ENCODE measurements around the gene CD82. TPM values are rescaled to one million over a fixed set of nuclear protein-coding genes. Genes with fewer than 3 reads are reported as not detected.
A peak's percentile ranks its signal among the peaks of the same experiment; 100 is the strongest.

Gene CD82
- total and polyA plus RNA-seq, 2 donors from 2014 or later = 59.3 to 94.4 TPM

GRCh38 chr11:44611088-44611487 lies 45.6 kb downstream of the CD82 start:
- no peak for TF ChIP-seq CTCF (IDR thresholded peaks at IDR 0.05; ENCODE audit: borderline replicate concordance, extremely low read depth, insufficient read depth)
- no peaks in the 10 kb centered on the region for H3K9me3 ChIP-seq (ENCODE audit: control insufficient read depth in 2 of 3, insufficient read depth in 1 of 3, low read length in 3 of 3)
- intact Hi-C loops (cut with DNase I) = no loop called here
- no peak overlapping the region for H3K4me3 ChIP-seq (ENCODE audit: low read length in 3 of 3)
- DNase-seq (no peak), FAIRE-seq (no peak)
- H3K9ac ChIP-seq (ENCODE audit: low read length in 3 of 3) = no peak overlapping the region
- no peaks in the 10 kb centered on the region for H3K27me3 ChIP-seq (ENCODE audit: control insufficient read depth, insufficient read depth, low read length)
- H3K27ac ChIP-seq (ENCODE audit: low read depth in 2 of 2, low read length in 2 of 2) = no peak overlapping the region
- no peaks in the 10 kb centered on the region for H3K36me3 ChIP-seq (ENCODE audit: control insufficient read depth in 2 of 3, insufficient read depth in 3 of 3, low read length in 3 of 3)
- H3K4me1 ChIP-seq (ENCODE audit: control insufficient read depth in 2 of 3, insufficient read depth in 2 of 3, low read depth in 1 of 3, low read length in 3 of 3) = no peaks in the 10 kb centered on the region

GRCh38 chr11:44611687-44612434 lies 46.4 kb downstream of the CD82 start:
- no peaks in the 10 kb centered on the region for H3K36me3 ChIP-seq (ENCODE audit: control insufficient read depth in 2 of 3, insufficient read depth in 3 of 3, low read length in 3 of 3)
- no peak for TF ChIP-seq CTCF (IDR thresholded peaks at IDR 0.05; ENCODE audit: borderline replicate concordance, extremely low read depth, insufficient read depth)
- no peaks in the 10 kb centered on the region for H3K27me3 ChIP-seq (ENCODE audit: control insufficient read depth, insufficient read depth, low read length)
- no peaks in the 10 kb centered on the region for H3K4me1 ChIP-seq (ENCODE audit: control insufficient read depth in 2 of 3, insufficient read depth in 2 of 3, low read depth in 1 of 3, low read length in 3 of 3)
- H3K9me3 ChIP-seq (ENCODE audit: control insufficient read depth in 2 of 3, insufficient read depth in 1 of 3, low read length in 3 of 3) = no peaks in the 10 kb centered on the region
- no peak for DNase-seq
- no peak overlapping the region for H3K27ac ChIP-seq (ENCODE audit: low read depth in 2 of 2, low read length in 2 of 2)
- intact Hi-C loops (cut with DNase I) = no loop called here
- H3K4me3 ChIP-seq (ENCODE audit: low read length in 3 of 3) = no peak overlapping the region
- no peak for FAIRE-seq
- H3K9ac ChIP-seq (ENCODE audit: low read length in 3 of 3) = no peak overlapping the region

- H3K4me3 ChIP-seq (ENCODE audit: low read length in 3 of 3) = no peak overlapping the region
- H3K4me1 ChIP-seq (ENCODE audit: control insufficient read depth in 2 of 3, insufficient read depth in 2 of 3, low read depth in 1 of 3, low read length in 3 of 3) = no peaks in the 10 kb centered on the region
- H3K27me3 ChIP-seq (ENCODE audit: control insufficient read depth, insufficient read depth, low read length) = no peaks in the 10 kb centered on the region
- DNase-seq (peak in 1 of 5 donors; percentile 46), FAIRE-seq (no peak)
- no peaks in the 10 kb centered on the region for H3K9me3 ChIP-seq (ENCODE audit: control insufficient read depth in 2 of 3, insufficient read depth in 1 of 3, low read length in 3 of 3)
- no peak overlapping the region for H3K9ac ChIP-seq (ENCODE audit: low read length in 3 of 3)
- no peak overlapping the region for H3K27ac ChIP-seq (ENCODE audit: low read depth in 2 of 2, low read length in 2 of 2)
- no peaks in the 10 kb centered on the region for H3K36me3 ChIP-seq (ENCODE audit: control insufficient read depth in 2 of 3, insufficient read depth in 3 of 3, low read length in 3 of 3)
- intact Hi-C loops (cut with DNase I) = no loop called here
- TF ChIP-seq CTCF (IDR thresholded peaks at IDR 0.05; ENCODE audit: borderline replicate concordance, extremely low read depth, insufficient read depth) = no peak
These were observed 47.7 kb downstream of the CD82 start for GRCh38 chr11:44613153-44613552.

Measured in kidney (tissue), 14 donors.